OCI-LY3 (cell line): ENCODE results near the gene COX15.

ENCODE experiments used
- H2AFZ ChIP-seq: fragments of 200-600, 300-600 bp; shearing (Covaris generic); 2 replicates; pipeline ENCODE4 v1.6.0; 2014; ENCODE audit warnings: antibody characterized with exemption, low read depth, low read length
- H3K27ac ChIP-seq: fragments of 200-600, 300-600 bp; sonication (generic); 2 replicates; pipeline ENCODE4 v1.5.1; 2014; ENCODE audit warnings: mild to moderate bottlenecking, low read length, moderate library complexity, mixed read lengths
- H3K27me3 ChIP-seq: fragments of 200-600, 300-600 bp; sonication (generic); 2 replicates; pipeline ENCODE4 v1.6.1; 2014; ENCODE audit warnings: low read depth, low read length, mixed read lengths
- H3K36me3 ChIP-seq: fragments of 200-600, 300-600 bp; sonication (generic); replicated peaks from 2 replicates; pipeline ENCODE3; 2014; ENCODE audit warnings: low read depth, low read length, mixed read lengths
- H3K4me1 ChIP-seq: fragments of 300-600, 200-600 bp; sonication (generic); 2 replicates; pipeline ENCODE4 v1.6.1; 2014; ENCODE audit warnings: low read length, mixed read lengths
- H3K4me2 ChIP-seq: fragments of 200-600, 300-600 bp; sonication (generic); 2 replicates; pipeline ENCODE4 v1.6.1; 2014; ENCODE audit warnings: low read length, mixed read lengths
- H3K4me3 ChIP-seq: fragments of 300-600, 200-600 bp; sonication (generic); 2 replicates; pipeline ENCODE4 v1.5.1; 2014; ENCODE audit warnings: antibody characterized with exemption, mild to moderate bottlenecking, low read length, moderate library complexity
- H3K79me2 ChIP-seq: fragments of 300-600, 200-600 bp; shearing (Covaris generic); 2 replicates; pipeline ENCODE4 v1.6.1; 2014; ENCODE audit warnings: mild to moderate bottlenecking, low read length, mixed read lengths
- H3K9ac ChIP-seq: fragments of 300-600, 200-600 bp; shearing (Covaris generic); 2 replicates; pipeline ENCODE4 v1.6.0; 2014; ENCODE audit warnings: mild to moderate bottlenecking, low read length, moderate library complexity
- H3K9me3 ChIP-seq: fragments of 200-600, 300-600 bp; shearing (Covaris generic); 2 replicates; pipeline ENCODE4 v1.6.1; 2014; ENCODE audit warnings: low read length, mixed read lengths; ENCODE audit not compliant: insufficient read depth
- H4K20me1 ChIP-seq: fragments of 200-600, 300-600 bp; sonication (generic); 2 replicates; pipeline ENCODE4 v1.6.1; 2016; ENCODE audit warnings: low read length, mixed read lengths; ENCODE audit not compliant: insufficient read depth
- EZH2phosphoT487 ChIP-seq: fragments of 200-600 bp; shearing (Covaris generic); IDR thresholded peaks from 2 replicates; pipeline ENCODE4 v1.6.1; 2018; ENCODE audit warnings: antibody characterized with exemption, mixed run types, low read depth
- TF ChIP-seq, protein P1 (sequence below): fragments of 200-600, 300-600 bp; sonication (generic); IDR thresholded peaks from 2 replicates; pipeline ENCODE4 v1.5.1; 2014; ENCODE audit warnings: antibody characterized with exemption, low read length, low read depth

COX15 gene

DNA sequence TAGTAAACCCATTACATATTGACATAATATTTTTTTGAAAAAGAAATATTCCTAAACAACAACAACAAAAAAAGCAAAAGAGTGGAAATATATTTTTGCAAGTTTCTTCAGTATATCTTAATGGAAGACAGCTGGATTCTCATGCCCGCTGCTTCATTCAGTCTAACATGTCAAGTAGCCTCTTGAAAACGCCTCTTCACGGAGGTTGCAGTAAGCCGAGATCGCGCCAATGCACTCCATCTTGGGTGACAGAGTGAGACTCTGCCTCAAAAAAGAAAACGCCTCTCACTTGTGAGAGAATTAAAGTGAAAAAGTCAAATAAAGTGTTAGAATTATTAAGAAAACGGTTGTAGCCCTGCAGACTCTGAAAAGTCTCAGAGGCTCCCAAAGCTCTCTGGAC, 1.4 kb upstream of the COX15 start:
- Histone ChIP-seq H3K9ac (no peak overlapping the region), H2AFZ (no peak overlapping the region), H3K27ac (no peak overlapping the region), H3K4me3 (0 out of 2 replicates have a peak overlapping the region, but pooled peaks have one; percentile 25), H3K9me3 (no peaks in the 10 kb centered on the region), H3K4me2 (peak overlapping the region; percentile 32), H3K36me3 (peaks cover 19% of the 10 kb centered on the region), H3K79me2 (peaks cover 42% of the 10 kb centered on the region), H3K4me1 (peaks cover 7% of the 10 kb centered on the region), H4K20me1 (no peaks in the 10 kb centered on the region), H3K27me3 (no peaks in the 10 kb centered on the region)
- TF ChIP-seq, protein P1, sequence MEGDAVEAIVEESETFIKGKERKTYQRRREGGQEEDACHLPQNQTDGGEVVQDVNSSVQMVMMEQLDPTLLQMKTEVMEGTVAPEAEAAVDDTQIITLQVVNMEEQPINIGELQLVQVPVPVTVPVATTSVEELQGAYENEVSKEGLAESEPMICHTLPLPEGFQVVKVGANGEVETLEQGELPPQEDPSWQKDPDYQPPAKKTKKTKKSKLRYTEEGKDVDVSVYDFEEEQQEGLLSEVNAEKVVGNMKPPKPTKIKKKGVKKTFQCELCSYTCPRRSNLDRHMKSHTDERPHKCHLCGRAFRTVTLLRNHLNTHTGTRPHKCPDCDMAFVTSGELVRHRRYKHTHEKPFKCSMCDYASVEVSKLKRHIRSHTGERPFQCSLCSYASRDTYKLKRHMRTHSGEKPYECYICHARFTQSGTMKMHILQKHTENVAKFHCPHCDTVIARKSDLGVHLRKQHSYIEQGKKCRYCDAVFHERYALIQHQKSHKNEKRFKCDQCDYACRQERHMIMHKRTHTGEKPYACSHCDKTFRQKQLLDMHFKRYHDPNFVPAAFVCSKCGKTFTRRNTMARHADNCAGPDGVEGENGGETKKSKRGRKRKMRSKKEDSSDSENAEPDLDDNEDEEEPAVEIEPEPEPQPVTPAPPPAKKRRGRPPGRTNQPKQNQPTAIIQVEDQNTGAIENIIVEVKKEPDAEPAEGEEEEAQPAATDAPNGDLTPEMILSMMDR: no peak
- no peak for TF ChIP-seq EZH2phosphoT487

DNA sequence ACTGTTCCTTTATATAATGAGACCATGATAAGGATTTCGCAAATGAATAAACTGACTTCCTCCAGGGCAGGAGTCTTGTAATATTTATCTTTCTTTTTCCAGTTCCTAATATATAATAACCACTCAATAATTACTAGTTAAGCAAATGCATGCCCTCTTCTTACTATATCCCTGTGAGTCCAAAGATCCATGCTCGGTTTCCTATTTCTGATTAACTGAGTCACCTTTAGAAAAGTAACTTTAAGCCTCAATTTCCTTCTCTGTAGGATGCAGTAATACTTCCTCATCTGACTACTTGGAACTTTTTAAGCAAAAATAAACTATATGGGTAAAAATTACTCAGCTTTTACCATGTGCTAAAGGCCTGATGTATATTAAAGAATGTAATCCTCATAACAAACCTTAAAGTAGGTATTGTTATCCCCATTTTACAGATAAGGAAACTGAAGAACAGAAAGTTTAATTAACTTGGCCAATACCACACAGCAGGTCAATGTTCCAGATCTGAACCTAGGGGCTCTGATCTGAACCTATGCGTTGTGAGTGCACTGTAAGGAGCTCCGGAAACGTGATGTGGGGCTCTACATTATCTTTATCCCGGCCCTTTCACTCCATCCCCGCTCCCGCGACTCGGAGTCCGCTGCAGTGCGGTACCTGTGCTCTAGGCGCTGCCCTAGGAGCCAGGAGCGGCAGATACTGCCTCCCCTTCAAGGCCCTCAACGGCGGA, 458 bp downstream of the COX15 start:
- Histone ChIP-seq H3K79me2 (peaks cover 42% of the 10 kb centered on the region), H3K4me1 (peaks cover 7% of the 10 kb centered on the region), H3K9me3 (no peaks in the 10 kb centered on the region), H3K27me3 (no peaks in the 10 kb centered on the region), H3K4me2 (peak overlapping the region; percentile 60), H3K4me3 (peak overlapping the region; percentile 85), H2AFZ (peak overlapping the region; percentile 68; the same call in 1 of the 2 replicates), H4K20me1 (no peaks in the 10 kb centered on the region), H3K27ac (peak overlapping the region; percentile 35), H3K36me3 (peaks cover 6% of the 10 kb centered on the region), H3K9ac (peak overlapping the region; percentile 74)
- TF ChIP-seq EZH2phosphoT487: no peak
- TF ChIP-seq, protein P1: no peak

DNA sequence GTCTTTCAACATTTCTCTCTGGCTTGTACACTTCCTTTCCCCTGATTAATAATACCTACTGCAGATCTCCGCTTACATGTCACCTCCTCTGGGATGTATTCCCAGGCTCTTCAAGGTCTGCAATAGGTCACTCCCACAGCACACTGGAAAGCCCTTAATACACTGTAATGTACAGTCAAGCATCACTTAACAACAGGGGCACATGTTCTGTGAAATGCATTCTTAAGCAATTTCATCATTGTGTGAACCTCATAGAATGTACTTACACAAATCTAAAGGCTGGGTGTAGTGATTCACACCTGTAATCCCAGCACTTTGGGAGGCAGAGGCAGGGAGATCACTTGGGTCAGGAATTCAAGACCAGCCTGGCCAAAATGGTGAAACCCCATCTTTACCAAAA, 1.9 kb downstream of the COX15 start:
- H3K27me3 ChIP-seq: no peaks in the 10 kb centered on the region

DNA sequence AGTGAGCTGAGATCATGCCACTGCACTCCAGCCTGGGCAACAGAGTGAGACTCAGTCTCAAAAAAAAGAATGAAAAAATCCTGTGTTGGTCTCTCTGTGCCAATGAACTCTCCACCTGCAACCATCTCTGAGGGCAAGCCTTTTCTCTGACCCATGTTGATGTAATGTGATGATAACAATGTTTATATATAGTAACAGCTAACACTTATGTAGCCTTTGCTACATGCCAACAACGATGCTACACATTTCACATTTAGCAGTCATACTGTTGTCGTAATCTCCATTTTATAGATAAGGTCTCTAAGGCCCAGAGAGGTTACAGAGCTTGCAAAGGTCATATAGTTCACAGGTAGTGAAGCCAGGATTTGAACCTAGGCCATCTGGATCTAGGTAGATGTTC, 11.5 kb downstream of the COX15 start:
- Histone ChIP-seq H3K27ac (no peak overlapping the region), H2AFZ (no peak overlapping the region), H3K36me3 (peaks cover 17% of the 10 kb centered on the region), H3K4me1 (no peaks in the 10 kb centered on the region), H3K4me2 (no peak overlapping the region), H3K4me3 (no peak overlapping the region), H3K27me3 (no peaks in the 10 kb centered on the region), H3K9me3 (no peaks in the 10 kb centered on the region), H3K9ac (no peak overlapping the region), H3K79me2 (no peaks in the 10 kb centered on the region), H4K20me1 (no peaks in the 10 kb centered on the region)
- TF ChIP-seq EZH2phosphoT487: no peak
- TF ChIP-seq, protein P1: no peak

More for the DNA sequence above, 1.9 kb downstream of the COX15 start:
- Histone ChIP-seq H3K36me3 (no peaks in the 10 kb centered on the region), H3K79me2 (peaks cover 42% of the 10 kb centered on the region), H3K9me3 (no peaks in the 10 kb centered on the region), H2AFZ (no peak overlapping the region), H3K4me3 (no peak overlapping the region), H3K27ac (no peak overlapping the region), H3K4me1 (peaks cover 7% of the 10 kb centered on the region), H4K20me1 (no peaks in the 10 kb centered on the region), H3K4me2 (no peak overlapping the region), H3K9ac (no peak overlapping the region)
- TF ChIP-seq, protein P1: no peak
- TF ChIP-seq EZH2phosphoT487: no peak
